HG03196 (cell line): Measurements from ENCODE around the gene BFSP1.

Experiments used
- ATAC-seq: cut with Tn5 transposase; IDR thresholded peaks from one replicate; pipeline ENCODE4 v1.9.1; 2021; ENCODE audit not compliant: unreplicated experiment

The BFSP1 gene

GRCh38 chr20:17468073-17468840 is 62.9 kb downstream of the BFSP1 start:
- no peak for ATAC-seq

DNA sequence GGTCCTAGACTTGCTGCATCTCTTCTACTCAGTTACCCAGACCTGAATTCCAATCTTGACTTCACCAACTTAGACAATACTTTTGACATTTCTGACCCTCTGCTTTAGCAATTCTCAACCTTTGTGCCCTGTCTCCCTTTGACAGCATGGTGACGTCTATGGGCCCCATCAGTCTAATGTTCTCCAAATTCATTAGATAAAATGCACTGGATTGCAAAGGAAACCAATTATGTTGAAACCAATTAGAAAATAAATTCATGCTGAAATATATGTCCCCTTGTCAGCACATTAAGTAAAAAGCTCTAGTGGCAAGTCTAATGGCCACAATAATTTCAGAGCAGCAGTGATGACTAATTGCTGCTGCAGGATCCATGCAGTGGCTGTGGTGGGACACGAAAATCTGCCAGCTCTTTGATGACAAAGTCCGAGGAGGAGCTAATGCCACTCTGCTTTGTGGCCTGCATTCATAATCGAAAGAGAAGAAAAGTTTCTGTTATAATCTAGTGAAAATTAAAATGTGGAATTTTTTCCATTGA is 64.0 kb downstream of the BFSP1 start:
- ATAC-seq, result no peak

DNA sequence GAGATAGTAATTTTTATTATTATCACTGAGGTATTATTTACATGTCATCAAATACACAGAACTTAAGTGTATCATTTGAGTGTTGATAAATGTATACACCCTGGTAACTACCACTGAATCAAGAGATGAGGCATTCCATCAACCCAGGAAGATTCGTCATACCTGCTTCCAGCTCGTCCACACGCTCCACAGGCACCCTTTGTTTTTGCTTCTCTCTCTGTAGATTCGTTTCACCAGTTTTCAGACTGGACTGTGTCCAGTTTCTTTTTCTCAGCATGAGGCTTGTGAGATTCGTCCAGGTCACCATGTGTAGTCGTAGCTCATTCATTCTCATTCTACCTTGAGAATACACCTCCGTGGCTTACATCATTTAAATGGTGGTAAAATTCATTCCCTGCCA is 64.5 kb downstream of the BFSP1 start:
- ATAC-seq, result no peak

DNA sequence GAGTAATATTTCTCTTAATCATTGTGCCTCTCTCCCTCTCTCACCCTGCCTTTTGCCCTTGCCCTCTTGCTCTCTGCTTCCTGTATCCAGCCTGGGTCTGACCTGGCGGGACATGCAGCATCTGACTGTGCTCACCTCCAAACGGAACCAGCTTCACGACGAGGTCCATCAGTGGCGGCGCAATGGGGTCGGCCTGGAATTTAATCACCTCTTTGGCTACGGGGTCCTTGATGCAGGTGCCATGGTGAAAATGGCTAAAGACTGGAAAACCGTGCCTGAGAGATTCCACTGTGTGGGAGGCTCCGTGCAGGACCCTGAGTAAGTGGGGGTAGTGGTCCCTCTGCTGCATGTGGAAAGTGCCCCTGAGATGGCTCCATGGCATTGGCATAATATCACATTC is 65.9 kb downstream of the BFSP1 start:
- ATAC-seq, result no peak

GRCh38 chr20:17463711-17464110 is 67.5 kb downstream of the BFSP1 start:
- no peak for ATAC-seq

- no peak for ATAC-seq
Observed at GRCh38 chr20:17461941-17462340, 69.2 kb downstream of the BFSP1 start.

GRCh38 chr20:17460119-17460518 is 71.1 kb downstream of the BFSP1 start:
- no peak for ATAC-seq

- no peak for ATAC-seq
Observed at GRCh38 chr20:17457588-17458190, 73.5 kb downstream of the BFSP1 start.

GRCh38 chr20:17457079-17457478 is 74.1 kb downstream of the BFSP1 start:
- ATAC-seq, result no peak

- no peak for ATAC-seq
Observed at GRCh38 chr20:17456279-17456678, 74.9 kb downstream of the BFSP1 start.

GRCh38 chr20:17453592-17453991 is 77.6 kb downstream of the BFSP1 start:
- ATAC-seq, result no peak

GRCh38 chr20:17452441-17452840 is 78.7 kb downstream of the BFSP1 start:
- no peak for ATAC-seq

DNA sequence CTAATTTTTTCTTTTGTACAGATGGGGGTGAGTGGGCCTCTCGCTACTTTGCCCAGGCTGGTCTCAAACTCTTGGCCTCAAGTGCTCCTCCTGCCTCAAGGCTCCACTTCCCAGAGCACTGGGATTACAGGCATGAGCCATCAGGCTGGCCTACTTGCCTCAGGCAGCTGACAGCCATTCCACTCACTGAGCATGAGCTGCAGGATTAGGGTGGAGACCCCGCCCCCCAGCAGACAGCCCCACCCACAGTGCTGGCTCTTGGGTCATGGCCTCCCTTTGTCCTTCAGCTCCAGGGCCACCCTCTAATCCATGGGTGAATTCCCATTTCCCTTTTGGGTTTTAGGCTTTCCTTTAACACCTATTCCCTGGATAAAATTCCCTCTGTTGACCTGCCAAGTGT is 82.1 kb downstream of the BFSP1 start:
- ATAC-seq, result no peak

DNA sequence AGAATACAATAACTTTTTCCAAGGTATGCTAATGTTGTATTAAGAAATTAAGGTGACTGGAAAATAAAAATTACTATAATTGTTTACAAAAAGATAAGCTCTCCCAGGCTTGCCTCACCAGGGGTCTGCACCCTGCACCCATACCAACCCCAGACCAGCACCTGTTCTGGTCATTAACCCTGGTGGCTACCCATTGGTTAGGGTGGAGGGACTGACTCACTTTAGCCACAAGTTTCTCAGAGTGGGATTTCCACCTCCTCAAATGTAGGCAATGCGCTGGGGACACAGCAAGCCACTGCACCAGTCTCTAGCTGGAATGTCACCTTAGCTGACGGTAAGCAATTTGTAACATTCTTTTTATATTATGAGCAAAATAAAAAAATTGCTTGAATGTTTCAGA is 83.1 kb downstream of the BFSP1 start:
- no peak for ATAC-seq

DNA sequence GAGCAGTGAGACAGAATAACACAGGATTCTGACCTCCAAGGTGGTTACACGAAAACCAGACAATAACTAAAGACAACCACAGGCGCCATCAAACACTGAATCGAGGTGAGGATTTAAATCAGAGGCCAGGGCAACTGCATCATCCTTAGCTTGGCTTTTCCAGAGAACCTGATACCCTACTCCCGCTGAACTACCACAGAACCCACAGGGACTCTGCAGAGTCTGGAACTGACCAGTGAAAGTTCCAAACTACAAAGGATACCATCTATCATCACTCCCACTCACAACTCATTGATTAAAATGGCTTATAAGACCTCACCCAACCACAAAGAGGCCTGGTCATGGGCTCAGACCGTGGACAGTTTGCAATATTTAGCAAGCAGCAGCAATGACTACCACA is 85.0 kb downstream of the BFSP1 start:
- no peak for ATAC-seq

- no peak for ATAC-seq
Observed at GRCh38 chr20:17445543-17445942, 85.6 kb downstream of the BFSP1 start.

GRCh38 chr20:17444091-17444490 is 87.1 kb downstream of the BFSP1 start:
- no peak for ATAC-seq
